PC-3 (cell line): Measurements from ENCODE around the gene PNO1. TPM values are rescaled to one million over a fixed set of nuclear protein-coding genes. Genes with fewer than 3 reads are reported as not detected.

Experiments used
- ATAC-seq: fragments of 200-7000 bp; cut with Tn5 transposase; 2 replicates; pipeline ENCODE4 v1.9.1; 2020; ENCODE audit warnings: mild to moderate bottlenecking, moderate library complexity
- BruUV-seq: library from RNA; stranded (reverse); fragments of 400-500 nt; replicated peaks from 2 replicates; lab custom pipeline; 2021; lab: Mats Ljungman, UMichigan
- CTCF ChIA-PET: fragments of 300-600 bp; sonication (Branson Sonifier 250); formaldehyde crosslinking; loops from one replicate; lab custom pipeline; 2022; ENCODE audit warnings: antibody characterized with exemption; lab: Charles Lee
- POLR2A ChIA-PET: fragments of 300-600 bp; sonication (Branson Sonifier 250); formaldehyde crosslinking; loops from one replicate; lab custom pipeline; 2022; ENCODE audit warnings: antibody characterized with exemption; ENCODE audit not compliant: unreplicated experiment; lab: Charles Lee
- DNase-seq: peaks from one replicate; pipeline ENCODE4 v3.0.0-alpha.2; 2015
- H2AFZ ChIP-seq: fragments of 300-600 bp; sonication (generic); 2 replicates; pipeline ENCODE4 v1.6.0; 2016; ENCODE audit warnings: antibody characterized with exemption, low read length
- H3F3A ChIP-seq: fragments of 300-600 bp; sonication (generic); one replicate; pipeline ENCODE4 v1.6.0; 2017; ENCODE audit warnings: antibody characterized with exemption, low read length, control low read depth, mild to moderate bottlenecking; ENCODE audit not compliant: unreplicated experiment
- H3K27ac ChIP-seq: fragments of 300-600 bp; sonication (generic); 2 replicates; pipeline ENCODE4 v1.5.1; 2016; ENCODE audit warnings: mild to moderate bottlenecking, low read length
- H3K27me3 ChIP-seq: fragments of 300-600 bp; sonication (generic); 2 replicates; pipeline ENCODE4 v1.6.1; 2016; ENCODE audit warnings: low read length, mixed read lengths
- H3K36me3 ChIP-seq: fragments of 300-600 bp; sonication (generic); 2 replicates; pipeline ENCODE4 v1.6.1; 2016; ENCODE audit warnings: low read depth, mixed run types, low read length, mixed read lengths
- H3K4me1 ChIP-seq: fragments of 300-600 bp; sonication (generic); 2 replicates; pipeline ENCODE4 v1.5.1; 2016; ENCODE audit warnings: low read length; ENCODE audit not compliant: insufficient read depth
- H3K4me2 ChIP-seq: fragments of 300-600 bp; sonication (generic); 2 replicates; pipeline ENCODE4 v1.6.0; 2016; ENCODE audit warnings: low read length
- H3K4me3 ChIP-seq: fragments of 300-600 bp; sonication (generic); 2 replicates; pipeline ENCODE4 v1.5.1; 2016; ENCODE audit warnings: mild to moderate bottlenecking, low read length, mixed read lengths
- H3K79me2 ChIP-seq: fragments of 300-600 bp; sonication (generic); 2 replicates; pipeline ENCODE4 v1.6.1; 2017; ENCODE audit warnings: low read length, mixed read lengths
- H3K9ac ChIP-seq: fragments of 300-600 bp; sonication (generic); 2 replicates; pipeline ENCODE4 v1.6.0; 2016; ENCODE audit warnings: mild to moderate bottlenecking, low read length
- H3K9me2 ChIP-seq: fragments of 300-600 bp; sonication (generic); replicated peaks from 2 replicates; pipeline ENCODE4 v1.6.1; 2016; ENCODE audit warnings: mixed run types, low read length, mixed read lengths
- H3K9me3 ChIP-seq: fragments of 300-600 bp; sonication (generic); 2 replicates; pipeline ENCODE4 v1.6.1; 2016; ENCODE audit warnings: low read length, mixed read lengths
- H4K20me1 ChIP-seq: fragments of 300-600 bp; sonication (generic); 2 replicates; pipeline ENCODE4 v1.6.1; 2016; ENCODE audit warnings: low read length, mixed read lengths
- EZH2 ChIP-seq: fragments of 300-600 bp; sonication (generic); IDR thresholded peaks from one replicate; pipeline ENCODE4 v1.6.1; 2017; ENCODE audit warnings: antibody characterized with exemption, mild to moderate bottlenecking, low read length; ENCODE audit not compliant: unreplicated experiment
- EZH2phosphoT487 ChIP-seq: fragments of 300-600 bp; sonication (generic); IDR thresholded peaks from 2 replicates; pipeline ENCODE4 v1.6.1; 2018; ENCODE audit warnings: mild to moderate bottlenecking, antibody characterized with exemption, low read length, borderline replicate concordance
- intact Hi-C: fragments of 100-400 bp; cut with micrococcal nuclease; formaldehyde crosslinking; loops from 2 replicates; pipeline ENCODE4 v1.9.0; 2023
- total RNA-seq: library from RNA; depleted of rRNA; stranded (reverse); fragments of >200 nt; gene quantifications from 2 replicates; pipeline ENCODE4 v1.2.3, GENCODE V29; 2014
- TF ChIP-seq, protein P1 (sequence below): fragments of 300-600 bp; sonication (generic); conservative IDR thresholded peaks from 2 replicates; pipeline ENCODE4 v1.5.1; 2017; ENCODE audit warnings: antibody characterized with exemption, low read depth, mild to moderate bottlenecking, low read length

PNO1 gene
- total RNA-seq, 1 experiment from 2014 or later: 50.8 TPM

DNA sequence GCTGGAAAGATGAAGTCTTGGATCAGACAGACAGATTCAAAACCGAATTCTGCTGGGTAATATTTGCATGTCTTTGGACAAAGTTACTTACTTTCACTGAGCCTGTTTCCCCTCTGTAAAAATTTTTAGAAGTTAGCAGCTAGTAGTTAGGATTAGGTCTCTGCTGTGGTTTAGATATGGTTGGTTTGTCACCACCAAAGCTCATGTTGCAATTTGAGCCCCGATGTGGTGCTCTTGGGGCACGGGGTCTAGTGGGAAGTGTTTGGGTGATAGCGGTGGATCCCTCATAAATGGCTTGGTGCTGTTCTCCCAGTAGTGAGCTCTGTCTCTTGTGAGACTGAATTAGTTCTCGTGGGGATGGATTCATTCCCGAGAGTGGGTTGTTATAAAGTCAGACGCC lies 38.9 kb upstream of the PNO1 start:
- Histone ChIP-seq H3K27ac (no peak overlapping the region), H2AFZ (no peak overlapping the region), H3K9ac (no peak overlapping the region), H3K27me3 (no peaks in the 10 kb centered on the region), H3K36me3 (no peaks in the 10 kb centered on the region), H3K4me2 (no peak overlapping the region), H3K4me1 (peaks cover 4% of the 10 kb centered on the region; the same call in 1 of the 2 replicates), H3K4me3 (no peak overlapping the region), H3F3A (no peaks in the 10 kb centered on the region), H3K9me2 (no peaks in the 10 kb centered on the region), H3K79me2 (no peaks in the 10 kb centered on the region), H4K20me1 (no peaks in the 10 kb centered on the region), H3K9me3 (no peaks in the 10 kb centered on the region)
- ChIA-PET POLR2A (interaction anchor here (0.6 kb wide), 1 partner anchor 56 kb away, joined by 3 read pairs; the partner anchor contains the start of gene C1D), CTCF (no interaction called here)
- no TSS peak for BruUV-seq
- ATAC-seq: no peak
- intact Hi-C loops: no loop called here
- DNase-seq: no peak
- TF ChIP-seq EZH2: no peak
- TF ChIP-seq, protein P1, sequence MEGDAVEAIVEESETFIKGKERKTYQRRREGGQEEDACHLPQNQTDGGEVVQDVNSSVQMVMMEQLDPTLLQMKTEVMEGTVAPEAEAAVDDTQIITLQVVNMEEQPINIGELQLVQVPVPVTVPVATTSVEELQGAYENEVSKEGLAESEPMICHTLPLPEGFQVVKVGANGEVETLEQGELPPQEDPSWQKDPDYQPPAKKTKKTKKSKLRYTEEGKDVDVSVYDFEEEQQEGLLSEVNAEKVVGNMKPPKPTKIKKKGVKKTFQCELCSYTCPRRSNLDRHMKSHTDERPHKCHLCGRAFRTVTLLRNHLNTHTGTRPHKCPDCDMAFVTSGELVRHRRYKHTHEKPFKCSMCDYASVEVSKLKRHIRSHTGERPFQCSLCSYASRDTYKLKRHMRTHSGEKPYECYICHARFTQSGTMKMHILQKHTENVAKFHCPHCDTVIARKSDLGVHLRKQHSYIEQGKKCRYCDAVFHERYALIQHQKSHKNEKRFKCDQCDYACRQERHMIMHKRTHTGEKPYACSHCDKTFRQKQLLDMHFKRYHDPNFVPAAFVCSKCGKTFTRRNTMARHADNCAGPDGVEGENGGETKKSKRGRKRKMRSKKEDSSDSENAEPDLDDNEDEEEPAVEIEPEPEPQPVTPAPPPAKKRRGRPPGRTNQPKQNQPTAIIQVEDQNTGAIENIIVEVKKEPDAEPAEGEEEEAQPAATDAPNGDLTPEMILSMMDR: no peak
- TF ChIP-seq EZH2phosphoT487: no peak

DNA sequence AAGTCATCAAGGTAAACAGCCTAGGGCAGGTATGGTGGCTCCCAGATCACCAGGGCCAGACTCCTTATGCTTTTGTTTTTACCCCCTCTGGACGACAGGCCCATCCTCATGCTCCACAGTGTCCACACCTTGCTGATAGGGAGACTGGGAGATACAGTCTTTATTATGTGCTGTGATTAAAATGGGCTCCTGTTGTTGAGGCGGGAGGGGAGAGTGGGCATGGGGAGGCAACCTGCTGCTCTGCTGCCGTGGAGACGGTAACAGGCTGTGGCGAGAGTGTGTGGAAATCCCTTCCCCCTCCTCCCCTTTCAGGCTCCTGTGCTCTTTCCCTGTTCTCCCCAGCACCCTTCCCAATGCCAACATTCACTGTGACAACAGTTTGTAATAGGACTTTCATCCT lies 38.2 kb upstream of the PNO1 start:
- Histone ChIP-seq H3K4me3 (no peak overlapping the region), H3K9ac (no peak overlapping the region), H3F3A (no peaks in the 10 kb centered on the region), H2AFZ (no peak overlapping the region), H4K20me1 (no peaks in the 10 kb centered on the region), H3K27me3 (no peaks in the 10 kb centered on the region), H3K9me3 (no peaks in the 10 kb centered on the region), H3K36me3 (no peaks in the 10 kb centered on the region), H3K9me2 (no peaks in the 10 kb centered on the region), H3K4me2 (no peak overlapping the region), H3K79me2 (no peaks in the 10 kb centered on the region), H3K27ac (no peak overlapping the region), H3K4me1 (peaks cover 4% of the 10 kb centered on the region; the same call in 1 of the 2 replicates)
- intact Hi-C loops: no loop called here
- ChIA-PET CTCF (no interaction called here), POLR2A (no interaction called here)
- no peak for DNase-seq
- BruUV-seq: no TSS peak
- TF ChIP-seq EZH2phosphoT487 (no peak), EZH2 (no peak)
- TF ChIP-seq, protein P1: no peak
- no peak for ATAC-seq
